ENCODE data around the gene P3H1. TPM values are rescaled to one million over a fixed set of nuclear protein-coding genes. Genes with fewer than 3 reads are reported as not detected.
"Not testable (repeated sequence)": the region's sequence is repeated elsewhere in the genome, so short reads cannot be mapped to it uniquely, and the experiment has no call there.

Gene P3H1
- total RNA-seq, 6 donors from 2014 or later = 21.0 to 58.7 (median 35.3) TPM

GRCh38 chr1:42730988-42731387, 35.8 kb downstream of the P3H1 start:
- Histone ChIP-seq H3K9me3 (no peaks in the 10 kb centered on the region), H3K27ac (no peak overlapping the region), H3K36me3 (no peaks in the 10 kb centered on the region), H3K4me3 (no peak overlapping the region), H3K4me1 (no peaks in the 10 kb centered on the region), H3K27me3 (no peaks in the 10 kb centered on the region)
- DNase-seq (no peak), ATAC-seq (ENCODE audit: low FRiP score in 2 of 2) (no peak)
- WGBS, 2 donors = 64 to 70% methylated on average over 4 of the region's 4 CpGs
- TF ChIP-seq POLR2A (IDR thresholded peaks at IDR 0.05) (no peak), EP300 (IDR thresholded peaks at IDR 0.05) (no peak), POLR2AphosphoS5 (IDR thresholded peaks at IDR 0.05) (no peak)
- TF ChIP-seq, protein P1, sequence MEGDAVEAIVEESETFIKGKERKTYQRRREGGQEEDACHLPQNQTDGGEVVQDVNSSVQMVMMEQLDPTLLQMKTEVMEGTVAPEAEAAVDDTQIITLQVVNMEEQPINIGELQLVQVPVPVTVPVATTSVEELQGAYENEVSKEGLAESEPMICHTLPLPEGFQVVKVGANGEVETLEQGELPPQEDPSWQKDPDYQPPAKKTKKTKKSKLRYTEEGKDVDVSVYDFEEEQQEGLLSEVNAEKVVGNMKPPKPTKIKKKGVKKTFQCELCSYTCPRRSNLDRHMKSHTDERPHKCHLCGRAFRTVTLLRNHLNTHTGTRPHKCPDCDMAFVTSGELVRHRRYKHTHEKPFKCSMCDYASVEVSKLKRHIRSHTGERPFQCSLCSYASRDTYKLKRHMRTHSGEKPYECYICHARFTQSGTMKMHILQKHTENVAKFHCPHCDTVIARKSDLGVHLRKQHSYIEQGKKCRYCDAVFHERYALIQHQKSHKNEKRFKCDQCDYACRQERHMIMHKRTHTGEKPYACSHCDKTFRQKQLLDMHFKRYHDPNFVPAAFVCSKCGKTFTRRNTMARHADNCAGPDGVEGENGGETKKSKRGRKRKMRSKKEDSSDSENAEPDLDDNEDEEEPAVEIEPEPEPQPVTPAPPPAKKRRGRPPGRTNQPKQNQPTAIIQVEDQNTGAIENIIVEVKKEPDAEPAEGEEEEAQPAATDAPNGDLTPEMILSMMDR (IDR thresholded peaks at IDR 0.05) = no peak

GRCh38 chr1:42730002-42730401, 36.8 kb downstream of the P3H1 start:
- no peaks in the 10 kb centered on the region for H3K27me3 ChIP-seq
- no peak overlapping the region for H3K4me3 ChIP-seq
- no peak for TF ChIP-seq POLR2AphosphoS5 (IDR thresholded peaks at IDR 0.05)
- no peak for TF ChIP-seq POLR2A (IDR thresholded peaks at IDR 0.05)
- no peak for TF ChIP-seq EP300 (IDR thresholded peaks at IDR 0.05)
- TF ChIP-seq, protein P1 (IDR thresholded peaks at IDR 0.05) = no peak
- ATAC-seq (ENCODE audit: low FRiP score in 2 of 2) (no peak), DNase-seq (no peak)
- H3K9me3 ChIP-seq = no peaks in the 10 kb centered on the region
- H3K4me1 ChIP-seq = no peaks in the 10 kb centered on the region
- no peaks in the 10 kb centered on the region for H3K36me3 ChIP-seq
- no peak overlapping the region for H3K27ac ChIP-seq
- WGBS, 2 donors = 79 to 83% methylated on average over 3 of the region's 3 CpGs

DNA sequence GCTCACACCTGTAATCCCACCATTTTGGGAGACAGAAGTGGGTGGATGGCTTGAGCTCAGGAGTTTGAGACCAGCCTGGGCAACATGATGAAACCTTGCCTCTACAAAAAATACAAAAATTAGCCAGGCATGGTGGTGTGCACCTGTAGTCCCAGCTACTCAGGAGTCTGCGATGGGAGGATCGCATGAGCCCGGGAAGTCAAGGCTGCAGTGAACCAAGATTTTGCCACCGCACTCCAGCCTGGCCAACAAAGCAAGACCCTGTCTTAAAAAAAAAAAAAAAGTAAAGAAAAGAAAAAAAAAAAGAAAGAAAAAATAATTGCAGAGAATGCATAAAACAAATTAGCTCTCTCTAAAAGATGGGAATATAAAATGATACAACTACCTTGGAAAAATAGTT, 41.0 kb downstream of the P3H1 start:
- not testable (repeated sequence) for H3K27me3 ChIP-seq

GRCh38 chr1:42723511-42723910, 43.3 kb downstream of the P3H1 start:
- Histone ChIP-seq H3K27ac (no peak overlapping the region), H3K4me1 (no peaks in the 10 kb centered on the region), H3K4me3 (no peak overlapping the region), H3K9me3 (no peaks in the 10 kb centered on the region), H3K36me3 (no peaks in the 10 kb centered on the region), H3K27me3 (no peaks in the 10 kb centered on the region)
- ATAC-seq (ENCODE audit: low FRiP score in 2 of 2) (no peak), DNase-seq (no peak)
- no peak for TF ChIP-seq EP300 (IDR thresholded peaks at IDR 0.05)
- TF ChIP-seq, protein P1 (IDR thresholded peaks at IDR 0.05) = no peak
- TF ChIP-seq POLR2AphosphoS5 (IDR thresholded peaks at IDR 0.05) = no peak
- no peak for TF ChIP-seq POLR2A (IDR thresholded peaks at IDR 0.05)
- WGBS, 2 donors = 85 to 87% methylated on average over 6 of the region's 6 CpGs

More for the DNA sequence above, 41.0 kb downstream of the P3H1 start:
- not testable (repeated sequence) for H3K4me1 ChIP-seq; H3K9me3 ChIP-seq; ATAC-seq (ENCODE audit: low FRiP score in 2 of 2); H3K36me3 ChIP-seq; H3K27ac ChIP-seq; H3K4me3 ChIP-seq; DNase-seq
- 98% methylated on average over 4 of the region's 4 CpGs for WGBS, 2 donors

- H3K36me3 ChIP-seq; H3K27ac ChIP-seq; H3K4me3 ChIP-seq; H3K4me1 ChIP-seq; H3K9me3 ChIP-seq; H3K27me3 ChIP-seq; ATAC-seq (ENCODE audit: low FRiP score in 2 of 2); DNase-seq: not testable (repeated sequence)
- WGBS, 2 donors = 94 to 96% methylated on average over 2 of the region's 2 CpGs
Measured at GRCh38 chr1:42722403-42722802, 44.4 kb downstream of the P3H1 start.

- TF ChIP-seq POLR2AphosphoS5 (IDR thresholded peaks at IDR 0.05) (no peak), EP300 (IDR thresholded peaks at IDR 0.05) (no peak), POLR2A (IDR thresholded peaks at IDR 0.05) (no peak)
- TF ChIP-seq, protein P1 (IDR thresholded peaks at IDR 0.05) = no peak
- DNase-seq (no peak), ATAC-seq (ENCODE audit: low FRiP score in 2 of 2) (no peak)
- Histone ChIP-seq H3K27ac (no peak overlapping the region), H3K27me3 (no peaks in the 10 kb centered on the region), H3K4me1 (no peaks in the 10 kb centered on the region), H3K9me3 (no peaks in the 10 kb centered on the region), H3K4me3 (no peak overlapping the region), H3K36me3 (peaks cover 0 to 5% (median 1%) of the 10 kb centered on the region in 4 donors)
- WGBS, 2 donors = 91 to 95% methylated on average over 3 of the region's 3 CpGs
Measured at GRCh38 chr1:42721926-42722325, 44.9 kb downstream of the P3H1 start.

All from upper lobe of left lung (tissue), 6 donors.